RWPE1 (cell line): ENCODE data around the gene AP5S1.

ENCODE experiments used
- CTCF ChIA-PET: fragments of 350-600 bp; sonication (Branson Sonifier 250); formaldehyde crosslinking; extraction: SDS; loops from one replicate; lab custom pipeline; 2021; lab: Yijun Ruan, JAX
- POLR2A ChIA-PET: fragments of 400-600 bp; formaldehyde crosslinking; extraction: SDS; loops from one replicate; lab custom pipeline; 2020; ENCODE audit warnings: antibody characterized with exemption; ENCODE audit not compliant: low non-redundant PET; lab: Yijun Ruan, JAX
- DNase-seq: peaks from one replicate; pipeline ENCODE4 v3.0.0; 2012; ENCODE audit warnings: low spot score
- H3K27ac ChIP-seq: fragments of 450-650 bp; 2 replicates; pipeline ENCODE4 v1.5.1; 2017
- CTCF ChIP-seq: fragments of 450-650 bp; conservative IDR thresholded peaks from 2 replicates; pipeline ENCODE4 v1.5.1; 2017; ENCODE audit warnings: low read depth, mild to moderate bottlenecking

The AP5S1 gene

GRCh38 chr20:3858689-3859088, 38.3 kb downstream of the AP5S1 start:
- CTCF ChIA-PET: no interaction called here
- no peak for DNase-seq
- TF ChIP-seq CTCF: no peak
- POLR2A ChIA-PET: no interaction called here
- H3K27ac ChIP-seq: no peak overlapping the region

GRCh38 chr20:3861191-3861590, 40.8 kb downstream of the AP5S1 start:
- ChIA-PET POLR2A (no interaction called here), CTCF (interaction anchor here (0.6 to 0.9 kb wide), 2 partner anchors 16 to 79 kb away, joined by 4 read pairs; no protein-coding TSS in a partner anchor)
- no peak overlapping the region for H3K27ac ChIP-seq
- no peak for TF ChIP-seq CTCF
- no peak for DNase-seq

- no peak for TF ChIP-seq CTCF
- CTCF ChIA-PET: interaction anchor here (0.6 kb wide), 1 partner anchor 29 kb away, joined by 3 read pairs; no protein-coding TSS in a partner anchor
- POLR2A ChIA-PET: no interaction called here
- DNase-seq: no peak
- no peak overlapping the region for H3K27ac ChIP-seq
Measured at GRCh38 chr20:3862333-3862732, 42.0 kb downstream of the AP5S1 start.

- DNase-seq: no peak
- TF ChIP-seq CTCF: no peak
- POLR2A ChIA-PET: interaction anchor here (0.5 to 0.6 kb wide), 2 partner anchors 11 to 20 kb away, joined by 4 read pairs; no protein-coding TSS in a partner anchor
- 0 out of 2 replicates have a peak overlapping the region, but pooled peaks have one; percentile 1 for H3K27ac ChIP-seq
- CTCF ChIA-PET: no interaction called here
Measured at GRCh38 chr20:3863317-3863716, 43.0 kb downstream of the AP5S1 start.

- ChIA-PET POLR2A (no interaction called here), CTCF (no interaction called here)
- no peak for DNase-seq
- TF ChIP-seq CTCF: no peak
- peak overlapping the region; percentile 54 for H3K27ac ChIP-seq
Measured at GRCh38 chr20:3864518-3864917, 44.2 kb downstream of the AP5S1 start.

GRCh38 chr20:3865152-3865886, 45.0 kb downstream of the AP5S1 start:
- TF ChIP-seq CTCF: no peak
- CTCF ChIA-PET: no interaction called here
- POLR2A ChIA-PET: no interaction called here
- peak overlapping the region; percentile 54 for H3K27ac ChIP-seq
- DNase-seq: no peak
